Endothelial cell of umbilical vein (primary cell): ENCODE measurements around the gene CARD6. TPM values are rescaled to one million over a fixed set of nuclear protein-coding genes. Genes with fewer than 3 reads are reported as not detected.
A peak's percentile ranks its signal among the peaks of the same experiment; 100 is the strongest.

Experiments
- BruUV-seq: library from RNA; stranded (reverse); fragments of 400-500 nt; replicated peaks from 2 replicates; lab custom pipeline; 2021; lab: Mats Ljungman, UMichigan
- CTCF ChIA-PET: fragments of 300-600, 350-600 bp; sonication (Branson Sonifier 250); formaldehyde crosslinking; loops from one replicate; lab custom pipeline; 2021; ENCODE audit warnings: antibody characterized with exemption, inconsistent platforms; lab: Charles Lee
- POLR2A ChIA-PET: fragments of 300-600, 350-600 bp; sonication (Branson Sonifier 250); formaldehyde crosslinking; loops from one replicate; lab custom pipeline; 2021; ENCODE audit warnings: antibody characterized with exemption, inconsistent platforms; lab: Charles Lee
- DNase-seq: peaks from one replicate; pipeline ENCODE4 v3.0.0-alpha.2; 2011; ENCODE audit warnings: low read depth, low spot score
- FAIRE-seq: peaks from 2 replicates; lab custom pipeline; 2011; peaks lifted over from hg19 to GRCh38; lab: Jason Lieb, UNC
- H2AFZ ChIP-seq: 2 replicates; pipeline ENCODE4 v1.6.0; 2012; ENCODE audit warnings: low read depth, low read length, control low read depth, inconsistent platforms
- H3K27ac ChIP-seq: 2 replicates; pipeline ENCODE4 v1.5.1; 2011; ENCODE audit warnings: low read depth, mild to moderate bottlenecking, control low read depth, low read length, moderate library complexity; ENCODE audit not compliant: insufficient read depth
- H3K27me3 ChIP-seq, 2 experiments: 2 replicates each; pipeline versions ENCODE4 v1.6.0 to v1.6.1; 2011; ENCODE audit warnings: low read length in 2 of 2, mixed read lengths in 1 of 2; ENCODE audit not compliant: control insufficient read depth in 2 of 2, insufficient read depth in 2 of 2
- H3K36me3 ChIP-seq, 2 experiments: 2 replicates in 1 of 2; 3 replicates in 1 of 2; pipeline ENCODE4 v1.5.1; 2011; ENCODE audit warnings: low read length in 2 of 2, mild to moderate bottlenecking in 1 of 2, moderate library complexity in 1 of 2; ENCODE audit not compliant: control insufficient read depth in 2 of 2, insufficient read depth in 2 of 2; ENCODE audit errors: extremely low read depth in 1 of 2
- H3K4me1 ChIP-seq: 3 replicates; pipeline ENCODE4 v1.5.1; 2011; ENCODE audit warnings: mild to moderate bottlenecking, low read length; ENCODE audit not compliant: control insufficient read depth, insufficient read depth; ENCODE audit errors: extremely low read depth
- H3K4me2 ChIP-seq: 2 replicates; pipeline ENCODE4 v1.6.1; 2011; ENCODE audit warnings: low read length, control low read depth, mixed read lengths; ENCODE audit not compliant: insufficient read depth
- H3K4me3 ChIP-seq, 3 experiments: fragments of 200-600 bp in 1 of 3; sonication (generic), shearing (Covaris generic) in 1 of 3; replicated peaks in 1 of 3; 2 replicates each; pipeline ENCODE4 v1.5.1; 2011 to 2016; ENCODE audit warnings: control low read depth in 3 of 3, low read length in 3 of 3, mild to moderate bottlenecking in 2 of 3, inconsistent platforms in 1 of 3, low read depth in 1 of 3, moderate library complexity in 1 of 3; ENCODE audit not compliant: insufficient read depth in 1 of 3
- H3K79me2 ChIP-seq: 2 replicates; pipeline ENCODE4 v1.6.0; 2012; ENCODE audit warnings: low read length, inconsistent platforms; ENCODE audit not compliant: control insufficient read depth, insufficient read depth
- H3K9ac ChIP-seq: replicated peaks from 2 replicates; pipeline ENCODE3; 2011; ENCODE audit warnings: low read length, control low read depth; ENCODE audit not compliant: insufficient read depth; ENCODE audit errors: extremely low read depth
- H3K9me1 ChIP-seq: replicated peaks from 3 replicates; pipeline ENCODE4 v1.6.0; 2011; ENCODE audit warnings: mild to moderate bottlenecking, low read length; ENCODE audit not compliant: control insufficient read depth, insufficient read depth; ENCODE audit errors: extremely low read depth
- H3K9me3 ChIP-seq: replicated peaks from 2 replicates; pipeline ENCODE4 v1.5.1; 2012; ENCODE audit warnings: low read length, inconsistent platforms; ENCODE audit not compliant: control insufficient read depth, insufficient read depth
- H4K20me1 ChIP-seq: replicated peaks from 2 replicates; pipeline ENCODE3; 2011; ENCODE audit warnings: mild to moderate bottlenecking, low read length; ENCODE audit not compliant: control insufficient read depth, insufficient read depth; ENCODE audit errors: extremely low read depth
- EZH2 ChIP-seq: IDR thresholded peaks from 2 replicates; pipeline ENCODE4 v1.6.1; 2012; ENCODE audit warnings: borderline replicate concordance, low read depth, mild to moderate bottlenecking, moderate library complexity, low read length, inconsistent platforms; ENCODE audit not compliant: severe bottlenecking
- FOS ChIP-seq: IDR thresholded peaks from 2 replicates; pipeline ENCODE4 v1.6.1; 2011; ENCODE audit warnings: mild to moderate bottlenecking, low read length, moderate library complexity, borderline replicate concordance; ENCODE audit not compliant: insufficient read depth
- GATA2 ChIP-seq: IDR thresholded peaks from 2 replicates; pipeline ENCODE4 v1.7.0; 2011; ENCODE audit warnings: low read depth, mild to moderate bottlenecking, moderate library complexity, mixed read lengths, low read length; ENCODE audit not compliant: insufficient read length, insufficient read depth
- JUN ChIP-seq: IDR thresholded peaks from 2 replicates; pipeline ENCODE4 v1.6.1; 2011; ENCODE audit warnings: borderline replicate concordance, low read depth; ENCODE audit not compliant: insufficient read length, insufficient read depth
- MYC ChIP-seq: IDR thresholded peaks from one replicate; pipeline ENCODE4 v1.6.1; 2011; ENCODE audit warnings: mild to moderate bottlenecking, low read depth, low read length
- POLR2A ChIP-seq: IDR thresholded peaks from 2 replicates; pipeline ENCODE4 v1.6.1; 2012; ENCODE audit warnings: low read depth, mild to moderate bottlenecking, control low read depth, low read length
- POLR2AphosphoS5 ChIP-seq: IDR thresholded peaks from 2 replicates; pipeline ENCODE4 v1.6.1; 2012; ENCODE audit warnings: low read depth, mild to moderate bottlenecking, control low read depth, low read length, moderate library complexity; ENCODE audit not compliant: insufficient read depth
- dilution Hi-C: fragments of 300-500 bp; cut with MboI; formaldehyde crosslinking; loops from one replicate; pipeline ENCODE4 v1.15.0; 2019; ENCODE audit warnings: low sequenced_read_pairs; ENCODE audit not compliant: extremely low pct_ligation_motif_present
- intact Hi-C: fragments of 100-400 bp; cut with micrococcal nuclease; formaldehyde crosslinking; loops from one replicate; pipeline ENCODE4 v1.10.0; 2022
- polyA plus RNA-seq, 4 experiments: library from polyadenylated mRNA; depleted of rRNA in 3 of 4; stranded (reverse) in 3 of 4; unstranded in 1 of 4; fragments of >200 nt; gene quantifications; 2 replicates each; pipeline versions ENCODE4 v1.2.1 to v1.2.3, GENCODE V29; 2011 to 2012; ENCODE audit warnings: missing spikeins in 1 of 4
- total RNA-seq: library from RNA; stranded (reverse); gene quantifications from 2 replicates; pipeline ENCODE4 v1.2.3, GENCODE V29; 2021
- TF ChIP-seq, protein P1 (sequence below), 2 donors: IDR thresholded peaks; 1 replicate in 1 of 2; 2 replicates in 1 of 2; pipeline ENCODE4 v1.5.1; 2011; ENCODE audit warnings: low read length in 2 of 2, mild to moderate bottlenecking in 2 of 2, moderate library complexity in 2 of 2, control low read depth in 1 of 2, inconsistent platforms in 1 of 2, low read depth in 1 of 2; ENCODE audit not compliant: insufficient read depth in 1 of 2; ENCODE audit errors: extremely low read depth in 1 of 2
- TF ChIP-seq, protein P2 (sequence below): IDR thresholded peaks from 2 replicates; pipeline ENCODE4 v1.6.1; 2011; ENCODE audit not compliant: insufficient read depth, insufficient read length

Gene CARD6
- total and polyA plus RNA-seq, 2 donors (not counting 3 experiments of a cell fraction or from before 2014, with no cell fraction given) = 11.0 to 23.8 TPM

DNA sequence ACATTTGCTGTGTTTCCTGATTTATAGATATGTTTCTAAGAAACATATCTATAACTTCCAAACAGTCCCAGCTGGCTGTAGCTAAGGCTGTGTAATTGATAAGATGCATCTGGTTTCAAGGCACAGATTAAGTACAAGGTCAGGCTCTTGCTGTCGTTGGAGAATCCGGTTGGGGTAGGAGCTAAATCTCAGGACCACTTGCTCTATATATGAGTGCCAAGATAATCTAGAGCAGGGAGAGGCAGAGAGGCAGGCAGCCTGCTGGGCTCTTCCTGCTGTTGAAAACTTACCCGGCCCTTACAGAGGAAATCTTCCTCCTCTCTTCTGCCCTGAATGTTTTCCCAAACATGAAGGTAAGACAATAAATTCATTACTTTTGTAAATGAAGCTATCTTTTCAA is 68.1 kb downstream of the CARD6 start, which contains the start of gene C7:
TSS of gene C7 (plus strand) at position 234 of the 400 bp plus-strand sequence. CDS start at position 348, 114 bp downstream.
- Histone ChIP-seq H3K4me3 (no peak within 1 kb of the TSS), H4K20me1 (no peaks in the 10 kb centered on the region), H3K27me3 (peaks cover 3 to 4% of the 10 kb centered on the region in 2 experiments), H3K36me3 (no peaks in the 10 kb centered on the region), H3K9me1 (no peaks in the 10 kb centered on the region), H3K4me2 (no peak within 1 kb of the TSS), H3K9me3 (no peaks in the 10 kb centered on the region), H3K9ac (no peak within 1 kb of the TSS), H2AFZ (no peak within 1 kb of the TSS), H3K27ac (no peak within 1 kb of the TSS), H3K79me2 (no peaks in the 10 kb centered on the region), H3K4me1 (no peaks in the 10 kb centered on the region)
- FAIRE-seq (no peak), DNase-seq (peak; percentile 35)
- POLR2A ChIA-PET = no interaction called here
- dilution Hi-C loops = no loop called here
- TF ChIP-seq, protein P1, sequence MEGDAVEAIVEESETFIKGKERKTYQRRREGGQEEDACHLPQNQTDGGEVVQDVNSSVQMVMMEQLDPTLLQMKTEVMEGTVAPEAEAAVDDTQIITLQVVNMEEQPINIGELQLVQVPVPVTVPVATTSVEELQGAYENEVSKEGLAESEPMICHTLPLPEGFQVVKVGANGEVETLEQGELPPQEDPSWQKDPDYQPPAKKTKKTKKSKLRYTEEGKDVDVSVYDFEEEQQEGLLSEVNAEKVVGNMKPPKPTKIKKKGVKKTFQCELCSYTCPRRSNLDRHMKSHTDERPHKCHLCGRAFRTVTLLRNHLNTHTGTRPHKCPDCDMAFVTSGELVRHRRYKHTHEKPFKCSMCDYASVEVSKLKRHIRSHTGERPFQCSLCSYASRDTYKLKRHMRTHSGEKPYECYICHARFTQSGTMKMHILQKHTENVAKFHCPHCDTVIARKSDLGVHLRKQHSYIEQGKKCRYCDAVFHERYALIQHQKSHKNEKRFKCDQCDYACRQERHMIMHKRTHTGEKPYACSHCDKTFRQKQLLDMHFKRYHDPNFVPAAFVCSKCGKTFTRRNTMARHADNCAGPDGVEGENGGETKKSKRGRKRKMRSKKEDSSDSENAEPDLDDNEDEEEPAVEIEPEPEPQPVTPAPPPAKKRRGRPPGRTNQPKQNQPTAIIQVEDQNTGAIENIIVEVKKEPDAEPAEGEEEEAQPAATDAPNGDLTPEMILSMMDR (IDR thresholded peaks at IDR 0.05; ENCODE audit: extremely low read depth in 1 of 2, insufficient read depth in 1 of 2, low read depth in 1 of 2, low read length in 2 of 2) = no peak
- TF ChIP-seq POLR2A (no peak), MYC (no peak), POLR2AphosphoS5 (no peak), GATA2 (no peak), FOS (no peak), JUN (no peak), EZH2 (no peak)
- TF ChIP-seq, protein P2, sequence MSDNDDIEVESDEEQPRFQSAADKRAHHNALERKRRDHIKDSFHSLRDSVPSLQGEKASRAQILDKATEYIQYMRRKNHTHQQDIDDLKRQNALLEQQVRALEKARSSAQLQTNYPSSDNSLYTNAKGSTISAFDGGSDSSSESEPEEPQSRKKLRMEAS = no peak
- no TSS peak for BruUV-seq
- intact Hi-C loops = loop anchor here (10.0 kb wide), 1 partner anchor 436 kb away; no protein-coding TSS in a partner anchor
- CTCF ChIA-PET = no interaction called here
